Brain microvascular endothelial cell (primary cell): Measurements from ENCODE around the gene P3H2.

Experiments
- DNase-seq: peaks from one replicate; pipeline ENCODE4 v3.0.0-alpha.2; 2020
- H3K27ac ChIP-seq: fragments of 250-450 bp; sonication (Bioruptor Pico); 2 replicates; pipeline ENCODE4 v1.5.1; 2020; ENCODE audit warnings: mild to moderate bottlenecking, moderate library complexity
- H3K27me3 ChIP-seq: fragments of 250-450 bp; sonication (Bioruptor Pico); replicated peaks from 2 replicates; pipeline ENCODE4 v1.5.1; 2020; ENCODE audit warnings: mild to moderate bottlenecking
- H3K36me3 ChIP-seq: fragments of 250-450 bp; sonication (Bioruptor Pico); replicated peaks from 2 replicates; pipeline ENCODE4 v1.5.1; 2020; ENCODE audit warnings: mild to moderate bottlenecking
- H3K4me3 ChIP-seq: 2 replicates; pipeline ENCODE4 v1.5.1; 2011; ENCODE audit warnings: low read depth, mild to moderate bottlenecking, control low read depth, low read length, moderate library complexity
- in situ Hi-C: cut with HindIII; loops from 2 replicates; pipeline ENCODE4 v1.10.0; 2017; ENCODE audit warnings: low sequenced_read_pairs, low pct_ligation_motif_present
- TF ChIP-seq, protein P1 (sequence below): IDR thresholded peaks from 2 replicates; pipeline ENCODE4 v1.5.1; 2011; ENCODE audit warnings: low read depth, mild to moderate bottlenecking, moderate library complexity, low read length, control low read depth, inconsistent platforms; ENCODE audit errors: missing control alignments

Gene P3H2

GRCh38 chr3:189954733-189955665 is 165.7 kb downstream of the P3H2 start:
- no peak for DNase-seq
- Histone ChIP-seq H3K36me3 (no peaks in the 10 kb centered on the region), H3K27ac (no peak overlapping the region), H3K4me3 (no peak overlapping the region), H3K27me3 (no peaks in the 10 kb centered on the region)
- in situ Hi-C loops, result loop anchor here (25.0 kb wide), 1 partner anchor 732 kb away; no protein-coding TSS in a partner anchor
- TF ChIP-seq, protein P1, sequence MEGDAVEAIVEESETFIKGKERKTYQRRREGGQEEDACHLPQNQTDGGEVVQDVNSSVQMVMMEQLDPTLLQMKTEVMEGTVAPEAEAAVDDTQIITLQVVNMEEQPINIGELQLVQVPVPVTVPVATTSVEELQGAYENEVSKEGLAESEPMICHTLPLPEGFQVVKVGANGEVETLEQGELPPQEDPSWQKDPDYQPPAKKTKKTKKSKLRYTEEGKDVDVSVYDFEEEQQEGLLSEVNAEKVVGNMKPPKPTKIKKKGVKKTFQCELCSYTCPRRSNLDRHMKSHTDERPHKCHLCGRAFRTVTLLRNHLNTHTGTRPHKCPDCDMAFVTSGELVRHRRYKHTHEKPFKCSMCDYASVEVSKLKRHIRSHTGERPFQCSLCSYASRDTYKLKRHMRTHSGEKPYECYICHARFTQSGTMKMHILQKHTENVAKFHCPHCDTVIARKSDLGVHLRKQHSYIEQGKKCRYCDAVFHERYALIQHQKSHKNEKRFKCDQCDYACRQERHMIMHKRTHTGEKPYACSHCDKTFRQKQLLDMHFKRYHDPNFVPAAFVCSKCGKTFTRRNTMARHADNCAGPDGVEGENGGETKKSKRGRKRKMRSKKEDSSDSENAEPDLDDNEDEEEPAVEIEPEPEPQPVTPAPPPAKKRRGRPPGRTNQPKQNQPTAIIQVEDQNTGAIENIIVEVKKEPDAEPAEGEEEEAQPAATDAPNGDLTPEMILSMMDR, result no peak

- no peaks in the 10 kb centered on the region for H3K27me3 ChIP-seq
- no peaks in the 10 kb centered on the region for H3K36me3 ChIP-seq
- TF ChIP-seq, protein P1, result no peak
- in situ Hi-C loops, result loop anchor here (25.0 kb wide), 1 partner anchor 734 kb away; no protein-coding TSS in a partner anchor
- DNase-seq, result no peak
- H3K4me3 ChIP-seq, result no peak overlapping the region
- no peak overlapping the region for H3K27ac ChIP-seq
Measured at GRCh38 chr3:189953551-189953950, 167.1 kb downstream of the P3H2 start.

DNA sequence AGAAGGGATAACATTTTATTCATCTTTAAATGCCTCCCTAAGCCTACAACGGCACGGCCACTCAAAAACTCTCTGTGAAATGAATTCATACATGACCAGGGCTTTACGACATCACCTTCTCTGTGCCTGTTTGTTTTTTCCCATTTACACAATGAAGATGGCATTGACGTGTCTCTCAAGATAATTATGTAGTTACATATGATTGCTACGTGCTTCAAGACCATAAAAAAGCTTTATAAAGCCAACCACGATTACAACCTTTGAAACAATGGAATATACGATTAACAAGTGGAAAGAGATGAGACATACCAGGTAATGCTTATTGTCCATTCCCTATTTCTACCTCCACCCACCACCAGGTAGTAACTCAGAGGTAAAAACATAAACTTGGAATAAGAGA is 168.4 kb downstream of the P3H2 start:
- no peak overlapping the region for H3K4me3 ChIP-seq
- no peaks in the 10 kb centered on the region for H3K27me3 ChIP-seq
- in situ Hi-C loops, result loop anchor here (25.0 kb wide), 1 partner anchor 735 kb away; no protein-coding TSS in a partner anchor
- H3K36me3 ChIP-seq, result no peaks in the 10 kb centered on the region
- no peak overlapping the region for H3K27ac ChIP-seq
- no peak for DNase-seq
- TF ChIP-seq, protein P1, result no peak

GRCh38 chr3:189950258-189950657 is 170.4 kb downstream of the P3H2 start:
- H3K27ac ChIP-seq, result no peak overlapping the region
- TF ChIP-seq, protein P1, result peak; percentile 20
- in situ Hi-C loops, result loop anchor here (25.0 kb wide), 1 partner anchor 737 kb away; no protein-coding TSS in a partner anchor
- no peaks in the 10 kb centered on the region for H3K36me3 ChIP-seq
- no peak for DNase-seq
- H3K27me3 ChIP-seq, result no peaks in the 10 kb centered on the region
- no peak overlapping the region for H3K4me3 ChIP-seq

- no peak overlapping the region for H3K27ac ChIP-seq
- no peak for DNase-seq
- no peak overlapping the region for H3K4me3 ChIP-seq
- no peaks in the 10 kb centered on the region for H3K36me3 ChIP-seq
- TF ChIP-seq, protein P1, result no peak
- in situ Hi-C loops, result no loop called here
- no peaks in the 10 kb centered on the region for H3K27me3 ChIP-seq
Measured at GRCh38 chr3:189949580-189949979, 171.1 kb downstream of the P3H2 start.
